ENCODE data around the gene INTS11.
"Not testable (repeated sequence)": the region's sequence is repeated elsewhere in the genome, so short reads cannot be mapped to it uniquely, and the experiment has no call there.

INTS11 gene
- total RNA-seq: 81.2 to 140 (median 116) reads per million in 9 experiments

GRCh38 chr1:1324524-1325287 is at the start of gene INTS11, which contains the start of gene CPTP:
TSS of gene INTS11 (minus strand) at chr1:1324660. CDS start at chr1:1324608, 52 bp downstream.
TSS of gene CPTP (plus strand) at chr1:1324802. CDS start at chr1:1326911, 2,109 bp downstream.
- H3K4me1 Mint-ChIP-seq (ENCODE audit: low read depth in 2 of 2): peaks cover 19 to 28% of the 10 kb centered on the region in 2 donors
- DNase-seq (peak; percentile 91 to 94 (median 93)), ATAC-seq (replicated peaks) (peak; percentile 86)
- H3K27me3 Mint-ChIP-seq: no peaks in the 10 kb centered on the region
- no peaks in the 10 kb centered on the region for H3K9me3 Mint-ChIP-seq
- peaks cover 17% of the 10 kb centered on the region for H3K36me3 Mint-ChIP-seq (ENCODE audit: insufficient read depth)
- peak within 1 kb of the TSS; percentile 86 to 92 for H3K4me3 Mint-ChIP-seq
- peak within 1 kb of the TSS; percentile 90 to 91 for H3K27ac Mint-ChIP-seq

DNA sequence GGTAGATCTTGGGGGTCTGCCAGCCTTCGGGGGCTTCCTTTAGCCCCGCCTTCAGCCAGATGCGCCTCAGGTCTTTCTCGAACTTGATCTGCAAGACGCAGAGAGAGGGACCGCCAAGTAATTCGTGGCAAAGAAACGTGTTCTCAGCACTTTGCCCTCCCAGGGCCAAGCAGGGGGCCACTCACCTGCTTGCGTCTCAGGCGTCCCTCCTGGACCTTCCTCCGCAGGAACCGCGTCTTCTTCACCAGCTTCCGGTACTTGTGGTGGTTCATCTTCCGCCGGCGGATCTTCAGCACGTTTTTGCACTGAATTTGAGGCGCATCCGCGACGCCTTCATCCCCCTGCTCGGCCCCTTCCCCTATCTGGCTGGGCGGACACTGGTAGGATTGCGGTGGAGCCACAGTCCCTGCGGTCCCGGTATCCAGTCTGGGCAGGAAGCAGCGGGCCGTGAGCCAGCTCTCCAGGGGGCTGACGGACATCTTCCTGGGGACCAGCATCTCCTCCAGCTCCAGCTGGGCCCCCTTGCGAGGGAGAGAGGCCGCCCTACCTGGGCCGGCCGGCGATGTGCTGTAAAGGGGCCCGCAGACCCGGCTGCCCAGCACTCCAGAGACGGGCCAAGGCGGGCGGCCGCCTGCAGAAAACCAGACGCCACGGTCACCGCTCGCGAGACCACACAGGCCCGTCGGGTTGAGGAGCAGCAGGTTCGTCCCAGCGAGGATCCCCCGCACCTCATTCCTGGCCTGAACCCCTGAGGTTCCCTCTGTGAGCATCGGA is 49.5 kb upstream of the INTS11 start:
- ATAC-seq (replicated peaks) (no peak), DNase-seq (no peak)
- H3K27ac Mint-ChIP-seq: peak overlapping the region in 1 of 2 donors; percentile 96
- no peaks in the 10 kb centered on the region for H3K9me3 Mint-ChIP-seq
- peak overlapping the region; percentile 87 to 89 for H3K4me3 Mint-ChIP-seq
- H3K27me3 Mint-ChIP-seq: no peaks in the 10 kb centered on the region
- peaks cover 11 to 13% of the 10 kb centered on the region in 2 donors for H3K4me1 Mint-ChIP-seq (ENCODE audit: low read depth in 2 of 2)
- peaks cover 33% of the 10 kb centered on the region for H3K36me3 Mint-ChIP-seq (ENCODE audit: insufficient read depth)

DNA sequence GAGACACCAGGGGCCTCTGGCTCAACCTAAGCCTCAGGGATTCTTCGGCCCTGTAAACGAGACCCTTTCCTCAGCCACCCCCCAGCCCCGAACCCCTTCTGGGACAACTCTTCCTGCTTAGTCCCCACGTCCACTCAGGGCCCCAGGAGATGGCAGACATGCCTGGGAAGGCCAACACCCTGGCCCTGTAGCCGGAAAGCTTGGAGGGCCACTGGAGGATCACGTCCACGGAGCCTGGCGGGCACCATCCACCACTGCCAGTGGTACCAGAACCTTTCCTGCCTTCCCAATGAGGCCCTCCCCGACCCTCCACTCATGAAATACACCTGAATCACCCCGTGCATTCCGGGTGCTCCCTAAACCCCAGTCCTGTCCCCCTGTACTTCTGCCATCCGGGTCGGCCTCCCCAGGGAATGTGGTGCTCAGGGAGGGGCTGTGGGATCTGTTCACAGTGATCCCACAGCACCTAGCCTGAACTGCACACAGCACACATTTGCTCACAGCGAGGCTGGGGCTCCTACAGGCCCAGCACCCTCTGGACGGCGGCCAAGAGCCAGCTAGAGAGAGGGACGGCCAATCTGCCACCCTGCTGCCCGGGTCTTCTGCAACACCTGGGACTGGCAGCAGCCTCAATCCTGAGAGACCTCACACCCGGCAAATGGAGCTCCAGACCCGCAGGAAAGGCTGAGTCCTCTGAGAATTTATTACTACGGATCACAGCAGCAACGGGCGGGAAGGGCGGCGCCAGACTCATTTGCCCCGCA is 48.8 kb upstream of the INTS11 start:
- DNase-seq (no peak), ATAC-seq (replicated peaks) (no peak)
- Mint-ChIP-seq H3K9me3 (no peaks in the 10 kb centered on the region), H3K27me3 (no peaks in the 10 kb centered on the region), H3K36me3 (ENCODE audit: insufficient read depth) (peaks cover 33% of the 10 kb centered on the region), H3K27ac (peak overlapping the region in 1 of 2 donors; percentile 66), H3K4me1 (ENCODE audit: low read depth in 2 of 2) (peaks cover 11 to 13% of the 10 kb centered on the region in 2 donors), H3K4me3 (peak overlapping the region; percentile 31 to 87)

- Mint-ChIP-seq H3K9me3 (no peaks in the 10 kb centered on the region), H3K36me3 (ENCODE audit: insufficient read depth) (peaks cover 33% of the 10 kb centered on the region), H3K4me1 (ENCODE audit: low read depth in 2 of 2) (peaks cover 11 to 13% of the 10 kb centered on the region in 2 donors), H3K27ac (peak overlapping the region; percentile 56 to 71), H3K27me3 (no peaks in the 10 kb centered on the region), H3K4me3 (peak overlapping the region; percentile 40 to 49)
- ATAC-seq (replicated peaks): peak; percentile 29
- peak; percentile 75 to 81 (median 75) for DNase-seq
Observed at GRCh38 chr1:1371746-1372711, 47.6 kb upstream of the INTS11 start.

GRCh38 chr1:1371364-1371745 is 46.9 kb upstream of the INTS11 start:
- Mint-ChIP-seq H3K27ac (peak overlapping the region; percentile 62 to 71), H3K27me3 (no peaks in the 10 kb centered on the region), H3K9me3 (no peaks in the 10 kb centered on the region), H3K4me1 (ENCODE audit: low read depth in 2 of 2) (peaks cover 11 to 13% of the 10 kb centered on the region in 2 donors), H3K36me3 (ENCODE audit: insufficient read depth) (peaks cover 33% of the 10 kb centered on the region), H3K4me3 (peak overlapping the region; percentile 40 to 49)
- DNase-seq (peak; percentile 76 to 84 (median 81)), ATAC-seq (replicated peaks) (peak; percentile 73)

DNA sequence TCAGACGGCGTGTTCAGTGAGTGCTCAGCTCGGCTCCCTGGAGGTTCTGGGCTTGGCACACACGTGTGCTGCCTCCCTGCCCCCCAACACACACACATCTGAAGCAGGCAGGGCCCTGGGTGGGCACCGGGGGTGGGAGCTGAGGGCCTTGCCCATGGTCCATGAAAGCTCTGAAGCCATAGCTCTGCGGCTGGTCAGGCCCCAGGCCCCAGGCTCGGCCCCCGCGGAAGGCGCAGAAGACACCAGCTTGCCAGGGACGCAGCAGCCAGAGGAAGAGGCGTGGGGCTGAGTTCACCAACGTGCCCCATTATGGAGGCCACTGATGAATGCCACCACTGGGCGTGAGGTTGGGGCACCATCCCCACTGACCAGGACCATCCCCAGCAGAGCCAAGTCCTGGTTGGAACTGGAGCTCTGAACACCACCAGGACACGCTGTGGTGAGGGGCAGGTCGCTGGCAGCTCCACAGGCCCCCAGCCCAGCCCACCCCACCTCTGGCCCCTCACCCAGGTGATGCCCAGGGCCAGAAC is 46.4 kb upstream of the INTS11 start:
- no peaks in the 10 kb centered on the region for H3K27me3 Mint-ChIP-seq
- ATAC-seq (replicated peaks): no peak
- H3K4me3 Mint-ChIP-seq: peak overlapping the region; percentile 40 to 49
- peaks cover 33% of the 10 kb centered on the region for H3K36me3 Mint-ChIP-seq (ENCODE audit: insufficient read depth)
- no peak for DNase-seq
- peak overlapping the region; percentile 62 to 71 for H3K27ac Mint-ChIP-seq
- H3K9me3 Mint-ChIP-seq: no peaks in the 10 kb centered on the region
- H3K4me1 Mint-ChIP-seq (ENCODE audit: low read depth in 2 of 2): peaks cover 11 to 13% of the 10 kb centered on the region in 2 donors

GRCh38 chr1:1370094-1370493 is 45.6 kb upstream of the INTS11 start:
- not testable (repeated sequence) for H3K27me3 Mint-ChIP-seq; DNase-seq; H3K27ac Mint-ChIP-seq; ATAC-seq (replicated peaks); H3K9me3 Mint-ChIP-seq
- peaks cover 10 to 13% of the 10 kb centered on the region in 2 donors for H3K4me1 Mint-ChIP-seq (ENCODE audit: low read depth in 2 of 2)
- peaks cover 27% of the 10 kb centered on the region for H3K36me3 Mint-ChIP-seq (ENCODE audit: insufficient read depth)
- H3K4me3 Mint-ChIP-seq: peak overlapping the region in 1 of 2 donors; percentile 34

DNA sequence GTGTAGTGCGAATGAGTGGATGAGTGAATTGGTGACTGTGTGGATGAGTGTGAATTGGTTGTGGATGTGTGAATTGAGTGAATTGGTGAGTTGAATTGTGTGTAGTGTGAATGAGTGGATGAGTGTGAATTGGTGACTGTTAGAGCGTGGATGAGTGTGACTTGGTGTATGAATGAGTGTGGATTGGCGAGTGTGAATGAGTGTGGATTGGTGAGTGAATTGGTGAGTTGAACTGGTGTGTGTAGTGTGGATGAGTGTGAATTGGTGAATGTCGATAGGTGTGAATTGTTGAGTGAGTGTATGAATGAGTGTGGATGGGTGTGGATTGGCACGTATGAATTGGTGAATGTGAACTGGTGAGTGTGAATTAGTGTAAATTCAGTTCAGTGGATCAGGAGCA is 42.9 kb upstream of the INTS11 start:
- peaks cover 20% of the 10 kb centered on the region for H3K36me3 Mint-ChIP-seq (ENCODE audit: insufficient read depth)
- peaks cover 3 to 5% of the 10 kb centered on the region in 2 donors for H3K4me1 Mint-ChIP-seq (ENCODE audit: low read depth in 2 of 2)
- no peaks in the 10 kb centered on the region for H3K27me3 Mint-ChIP-seq
- no peak overlapping the region for H3K27ac Mint-ChIP-seq
- no peaks in the 10 kb centered on the region for H3K9me3 Mint-ChIP-seq
- H3K4me3 Mint-ChIP-seq: no peak overlapping the region
- no peak for ATAC-seq (replicated peaks)
- no peak for DNase-seq

DNA sequence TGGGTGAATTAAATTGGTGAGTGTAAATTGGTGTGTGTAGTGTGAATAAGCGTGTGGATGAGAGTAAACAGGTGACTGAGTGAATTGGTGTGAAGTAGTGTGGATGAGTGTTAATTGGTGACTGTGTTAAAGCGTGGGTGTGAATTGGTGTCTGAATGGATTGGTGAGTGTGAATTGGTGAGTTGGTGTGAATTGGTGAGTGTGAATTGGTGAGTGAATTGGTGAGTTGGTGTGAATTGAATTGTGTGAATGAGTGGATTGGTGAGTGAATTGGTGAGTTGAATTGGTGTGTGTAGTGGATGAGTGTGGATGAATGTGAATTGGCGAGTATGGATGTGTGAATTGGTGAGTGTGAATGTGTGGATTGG is 42.2 kb upstream of the INTS11 start:
- Mint-ChIP-seq H3K9me3 (no peaks in the 10 kb centered on the region), H3K4me3 (no peak overlapping the region), H3K27ac (no peak overlapping the region), H3K36me3 (ENCODE audit: insufficient read depth) (peaks cover 13% of the 10 kb centered on the region), H3K4me1 (ENCODE audit: low read depth in 2 of 2) (peaks cover 0 to 2% of the 10 kb centered on the region in 2 donors), H3K27me3 (no peaks in the 10 kb centered on the region)
- no peak for ATAC-seq (replicated peaks)
- DNase-seq: no peak

- no peak for DNase-seq
- no peak overlapping the region for H3K27ac Mint-ChIP-seq
- peaks cover 7% of the 10 kb centered on the region for H3K36me3 Mint-ChIP-seq (ENCODE audit: insufficient read depth)
- no peaks in the 10 kb centered on the region for H3K4me1 Mint-ChIP-seq (ENCODE audit: low read depth in 2 of 2)
- peaks cover 1 to 4% of the 10 kb centered on the region in 2 donors for H3K27me3 Mint-ChIP-seq
- H3K4me3 Mint-ChIP-seq: no peak overlapping the region
- H3K9me3 Mint-ChIP-seq: no peaks in the 10 kb centered on the region
- no peak for ATAC-seq (replicated peaks)
Observed at GRCh38 chr1:1365875-1366698, 41.6 kb upstream of the INTS11 start.

DNA sequence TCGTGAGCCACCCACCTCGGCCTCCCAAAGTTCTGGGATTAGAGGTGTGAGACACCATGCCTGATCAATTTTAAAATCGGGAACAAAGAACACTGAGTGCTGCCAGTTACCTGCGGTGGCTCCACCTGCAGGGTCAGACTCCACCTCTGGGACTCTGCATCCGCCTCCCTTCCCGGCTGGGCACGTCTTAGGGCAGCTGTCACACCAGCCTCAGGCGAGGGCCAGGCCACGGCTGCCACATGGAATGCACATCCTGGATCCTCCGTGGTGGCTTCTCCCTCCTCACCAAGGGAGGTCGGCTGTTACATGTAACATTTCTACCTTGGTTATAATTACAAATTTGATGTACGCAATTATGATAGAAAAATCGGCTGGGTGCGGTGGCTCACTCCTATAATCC is 39.8 kb upstream of the INTS11 start:
- Mint-ChIP-seq H3K27me3 (peaks cover 6 to 15% of the 10 kb centered on the region in 2 donors), H3K4me1 (ENCODE audit: low read depth in 2 of 2) (peaks cover 0 to 6% of the 10 kb centered on the region in 2 donors), H3K9me3 (no peaks in the 10 kb centered on the region), H3K4me3 (no peak overlapping the region), H3K36me3 (ENCODE audit: insufficient read depth) (peaks cover 1% of the 10 kb centered on the region), H3K27ac (no peak overlapping the region)
- ATAC-seq (replicated peaks) (no peak), DNase-seq (no peak)
